OCI-LY7 (cell line): Measurements from ENCODE around the gene SLC16A1. TPM values are rescaled to one million over a fixed set of nuclear protein-coding genes. Genes with fewer than 3 reads are reported as not detected.

Experiments
- BruUV-seq: library from RNA; stranded (reverse); fragments of 400-500 nt; replicated peaks from 2 replicates; lab custom pipeline; 2021; lab: Mats Ljungman, UMichigan
- CTCF ChIA-PET: fragments of 300-600 bp; sonication (Branson Sonifier 250); formaldehyde crosslinking; loops from one replicate; lab custom pipeline; 2022; ENCODE audit warnings: antibody characterized with exemption; ENCODE audit not compliant: unreplicated experiment; lab: Charles Lee
- POLR2A ChIA-PET: fragments of 300-600 bp; sonication (Branson Sonifier 250); formaldehyde crosslinking; loops from one replicate; lab custom pipeline; 2022; ENCODE audit warnings: antibody characterized with exemption; lab: Charles Lee
- DNase-seq: peaks from one replicate; pipeline ENCODE4 v3.0.0-alpha.2; 2015; ENCODE audit warnings: low spot score
- H2AFZ ChIP-seq: fragments of 200-600 bp; sonication (generic), shearing (Covaris generic); 2 replicates; pipeline ENCODE4 v1.6.1; 2014; ENCODE audit warnings: mild to moderate bottlenecking, antibody characterized with exemption, low read length, moderate library complexity
- H3K27ac ChIP-seq: fragments of 200-600 bp; sonication (generic); 2 replicates; pipeline ENCODE4 v1.5.1; 2014; ENCODE audit warnings: mixed run types, low read depth, mild to moderate bottlenecking, moderate library complexity, low read length, inconsistent platforms; ENCODE audit not compliant: poor library complexity, severe bottlenecking
- H3K36me3 ChIP-seq: fragments of 200-600 bp; sonication (generic); 2 replicates; pipeline ENCODE4 v1.6.1; 2014; ENCODE audit warnings: mild to moderate bottlenecking, antibody characterized with exemption, low read length, moderate library complexity, mixed read lengths; ENCODE audit not compliant: insufficient read depth
- H3K4me1 ChIP-seq: fragments of 200-600 bp; sonication (generic); 2 replicates; pipeline ENCODE4 v1.5.1; 2014; ENCODE audit warnings: mild to moderate bottlenecking, low read length; ENCODE audit not compliant: insufficient read depth, poor library complexity, severe bottlenecking
- H3K4me2 ChIP-seq: fragments of 200-600 bp; sonication (generic); 2 replicates; pipeline ENCODE4 v1.6.1; 2014; ENCODE audit warnings: mild to moderate bottlenecking, low read length
- H3K4me3 ChIP-seq: fragments of 200-600 bp; sonication (generic); 2 replicates; pipeline ENCODE4 v1.5.1; 2014; ENCODE audit warnings: mild to moderate bottlenecking, low read depth, low read length; ENCODE audit not compliant: poor library complexity, severe bottlenecking
- H3K79me2 ChIP-seq: fragments of 200-600 bp; sonication (generic); 2 replicates; pipeline ENCODE4 v1.6.1; 2016; ENCODE audit warnings: low read depth, mild to moderate bottlenecking, low read length, moderate library complexity, mixed read lengths; ENCODE audit not compliant: insufficient read depth
- H3K9me2 ChIP-seq: fragments of 200-600 bp; sonication (generic); 2 replicates; pipeline ENCODE4 v1.6.1; 2016; ENCODE audit warnings: mild to moderate bottlenecking, low read length, mixed read lengths; ENCODE audit not compliant: insufficient read depth
- H3K9me3 ChIP-seq: fragments of 200-600 bp; sonication (generic); 2 replicates; pipeline ENCODE4 v1.6.1; 2014; ENCODE audit warnings: mild to moderate bottlenecking, mixed run types, low read length, mixed read lengths
- H4K20me1 ChIP-seq: fragments of 200-600 bp; sonication (generic); 2 replicates; pipeline ENCODE4 v1.6.1; 2014; ENCODE audit warnings: mild to moderate bottlenecking, antibody characterized with exemption, low read length, moderate library complexity, mixed read lengths; ENCODE audit not compliant: insufficient read depth
- EZH2phosphoT487 ChIP-seq: fragments of 200-600 bp; sonication (generic); IDR thresholded peaks from 2 replicates; pipeline ENCODE4 v1.6.1; 2018; ENCODE audit warnings: low read depth, borderline replicate concordance, mild to moderate bottlenecking, mixed run types, antibody characterized with exemption, low read length, moderate library complexity, mixed read lengths
- intact Hi-C: fragments of 100-400 bp; cut with micrococcal nuclease; formaldehyde crosslinking; loops from one replicate; pipeline ENCODE4 v1.10.0; 2022; ENCODE audit not compliant: unreplicated experiment
- total RNA-seq, 2 experiments: library from RNA; depleted of rRNA in 1 of 2; stranded (reverse); fragments of >200 nt in 1 of 2; shearing (Covaris generic) in 1 of 2; gene quantifications; 2 replicates each; pipeline ENCODE4 v1.2.3, GENCODE V29; 2014 to 2022
- TF ChIP-seq, protein P1 (sequence below): fragments of 200-600 bp; sonication (generic); conservative IDR thresholded peaks from 2 replicates; pipeline ENCODE4 v1.5.1; 2014; ENCODE audit warnings: mild to moderate bottlenecking, antibody characterized with exemption, low read length, moderate library complexity, mixed read lengths

The SLC16A1 gene
- total RNA-seq, 2 experiments from 2014 or later: 56.1 to 67.8 TPM

DNA sequence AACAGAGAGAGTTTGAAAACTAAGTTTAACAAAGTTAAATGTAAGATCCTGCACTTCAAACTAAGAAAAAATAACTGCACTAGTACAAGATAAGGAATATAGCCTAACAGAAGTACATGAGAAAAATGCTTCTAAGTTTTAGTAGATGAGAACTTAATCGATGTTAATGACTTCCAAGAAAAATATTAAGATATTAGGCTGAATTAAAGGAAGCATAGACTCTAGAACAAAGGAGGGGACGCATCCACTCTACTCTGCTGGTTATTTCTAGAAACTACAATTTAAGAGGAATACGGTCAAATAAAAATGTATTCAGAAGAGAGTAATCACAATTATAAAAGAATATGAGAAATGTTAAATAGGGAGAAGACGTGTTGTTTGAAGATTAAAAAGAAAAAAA is 46.3 kb upstream of the SLC16A1 start:
- intact Hi-C loops: no loop called here
- no peak overlapping the region for H3K27ac ChIP-seq
- no peaks in the 10 kb centered on the region for H4K20me1 ChIP-seq
- BruUV-seq: TSS peak; percentile 38
- TF ChIP-seq, protein P1, sequence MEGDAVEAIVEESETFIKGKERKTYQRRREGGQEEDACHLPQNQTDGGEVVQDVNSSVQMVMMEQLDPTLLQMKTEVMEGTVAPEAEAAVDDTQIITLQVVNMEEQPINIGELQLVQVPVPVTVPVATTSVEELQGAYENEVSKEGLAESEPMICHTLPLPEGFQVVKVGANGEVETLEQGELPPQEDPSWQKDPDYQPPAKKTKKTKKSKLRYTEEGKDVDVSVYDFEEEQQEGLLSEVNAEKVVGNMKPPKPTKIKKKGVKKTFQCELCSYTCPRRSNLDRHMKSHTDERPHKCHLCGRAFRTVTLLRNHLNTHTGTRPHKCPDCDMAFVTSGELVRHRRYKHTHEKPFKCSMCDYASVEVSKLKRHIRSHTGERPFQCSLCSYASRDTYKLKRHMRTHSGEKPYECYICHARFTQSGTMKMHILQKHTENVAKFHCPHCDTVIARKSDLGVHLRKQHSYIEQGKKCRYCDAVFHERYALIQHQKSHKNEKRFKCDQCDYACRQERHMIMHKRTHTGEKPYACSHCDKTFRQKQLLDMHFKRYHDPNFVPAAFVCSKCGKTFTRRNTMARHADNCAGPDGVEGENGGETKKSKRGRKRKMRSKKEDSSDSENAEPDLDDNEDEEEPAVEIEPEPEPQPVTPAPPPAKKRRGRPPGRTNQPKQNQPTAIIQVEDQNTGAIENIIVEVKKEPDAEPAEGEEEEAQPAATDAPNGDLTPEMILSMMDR: no peak
- TF ChIP-seq EZH2phosphoT487: no peak
- H3K36me3 ChIP-seq: peaks cover 30% of the 10 kb centered on the region
- H3K4me1 ChIP-seq: no peaks in the 10 kb centered on the region
- ChIA-PET CTCF (no interaction called here), POLR2A (no interaction called here)
- no peak overlapping the region for H2AFZ ChIP-seq
- H3K4me3 ChIP-seq: no peak overlapping the region
- DNase-seq: no peak
- no peaks in the 10 kb centered on the region for H3K79me2 ChIP-seq
- no peak overlapping the region for H3K4me2 ChIP-seq
- H3K9me2 ChIP-seq: no peaks in the 10 kb centered on the region
- H3K9me3 ChIP-seq: no peaks in the 10 kb centered on the region

DNA sequence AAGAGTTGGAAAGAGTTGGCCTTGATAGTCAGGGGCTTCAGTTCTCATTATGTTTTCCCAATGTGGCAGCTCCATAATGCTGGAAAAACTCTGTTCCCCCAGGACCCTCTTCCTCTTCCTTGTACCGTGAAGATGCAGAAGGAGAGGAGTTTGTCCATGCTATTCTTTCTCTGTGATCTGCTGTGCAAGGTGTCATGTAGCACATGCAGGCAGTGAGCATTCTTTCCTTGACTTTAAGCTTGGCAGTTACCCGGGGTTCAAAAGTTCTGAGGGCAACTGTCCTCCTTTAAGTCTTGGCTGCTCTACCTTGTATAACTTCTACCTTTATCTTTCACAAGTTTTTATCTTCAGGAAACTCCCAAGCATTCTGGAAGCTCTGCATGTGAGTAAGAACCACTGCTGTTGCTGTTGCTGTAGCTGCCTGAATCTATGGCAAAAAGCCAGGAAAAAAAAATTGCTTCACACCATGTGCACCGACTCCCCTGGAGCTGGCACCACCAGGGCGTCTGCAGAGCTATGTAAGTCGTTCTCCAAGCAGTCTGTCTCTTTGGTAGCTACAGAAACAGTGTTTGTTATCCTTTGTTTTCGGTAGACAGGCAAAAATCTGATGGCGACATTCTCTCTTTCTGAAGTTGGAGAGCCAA is 42.7 kb upstream of the SLC16A1 start:
- Histone ChIP-seq H3K4me1 (no peaks in the 10 kb centered on the region), H3K79me2 (no peaks in the 10 kb centered on the region), H3K4me3 (no peak overlapping the region), H4K20me1 (no peaks in the 10 kb centered on the region), H3K9me3 (no peaks in the 10 kb centered on the region), H3K36me3 (peaks cover 32% of the 10 kb centered on the region), H3K27ac (no peak overlapping the region), H2AFZ (no peak overlapping the region), H3K4me2 (no peak overlapping the region), H3K9me2 (no peaks in the 10 kb centered on the region)
- intact Hi-C loops: no loop called here
- TF ChIP-seq EZH2phosphoT487: no peak
- TF ChIP-seq, protein P1: no peak
- ChIA-PET POLR2A (interaction anchor here (0.6 kb wide), 1 partner anchor 381 kb away, joined by 3 read pairs; no protein-coding TSS in a partner anchor), CTCF (interaction anchor here (0.6 kb wide), 1 partner anchor 304 kb away, joined by 4 read pairs; no protein-coding TSS in a partner anchor)
- BruUV-seq: no TSS peak
- no peak for DNase-seq

DNA sequence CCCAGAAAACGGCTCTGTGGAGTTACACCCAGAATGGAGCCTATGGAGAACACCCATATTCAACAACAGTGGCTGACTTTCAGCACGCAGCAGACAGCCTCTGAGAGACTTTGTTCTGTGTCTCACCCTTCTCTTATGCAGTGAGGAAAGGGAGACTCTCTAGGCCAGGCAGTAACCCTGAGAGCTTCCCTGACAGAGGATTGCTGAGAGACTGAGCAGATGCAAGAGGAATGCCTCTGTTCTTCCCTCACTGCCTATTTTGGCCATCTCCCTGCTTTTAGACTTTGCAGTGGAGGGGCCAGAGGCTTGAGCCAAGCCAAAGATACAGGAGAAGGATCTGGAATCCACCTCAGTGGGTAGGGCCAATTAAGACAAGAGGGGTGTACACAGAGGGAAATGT is 41.8 kb upstream of the SLC16A1 start:
- no peaks in the 10 kb centered on the region for H3K4me1 ChIP-seq
- H3K36me3 ChIP-seq: peaks cover 32% of the 10 kb centered on the region
- no peaks in the 10 kb centered on the region for H3K9me2 ChIP-seq
- no peak overlapping the region for H2AFZ ChIP-seq
- intact Hi-C loops: no loop called here
- CTCF ChIA-PET: no interaction called here
- BruUV-seq: no TSS peak
- no peaks in the 10 kb centered on the region for H3K9me3 ChIP-seq
- no peaks in the 10 kb centered on the region for H3K79me2 ChIP-seq
- H3K4me2 ChIP-seq: no peak overlapping the region
- POLR2A ChIA-PET: no interaction called here
- no peak for DNase-seq
- no peak overlapping the region for H3K27ac ChIP-seq
- H4K20me1 ChIP-seq: no peaks in the 10 kb centered on the region
- TF ChIP-seq, protein P1: no peak
- TF ChIP-seq EZH2phosphoT487: no peak
- no peak overlapping the region for H3K4me3 ChIP-seq
